ENCODE measurements around the gene ELOVL6.

DNA sequence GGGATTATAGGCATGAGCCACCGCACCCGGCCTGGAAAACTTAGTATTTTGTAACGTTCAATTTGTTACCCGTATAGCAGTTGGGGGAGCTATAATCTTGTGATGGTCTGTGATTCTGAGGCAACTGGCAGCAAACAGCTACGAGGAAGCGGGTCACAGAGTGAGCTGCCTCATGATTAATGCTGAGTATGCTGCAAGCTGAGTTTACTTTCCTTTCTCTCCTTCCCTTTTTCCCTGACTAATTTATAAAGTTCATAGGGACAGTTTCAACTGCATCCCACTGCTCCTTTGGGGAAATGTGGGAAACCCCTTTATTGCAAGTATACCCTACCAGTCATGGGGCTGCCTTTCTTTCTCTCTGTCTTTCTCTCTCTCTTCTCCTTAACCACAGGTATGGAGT lies 17.7 kb upstream of the ELOVL6 start:
- TF ChIP-seq, protein P1, sequence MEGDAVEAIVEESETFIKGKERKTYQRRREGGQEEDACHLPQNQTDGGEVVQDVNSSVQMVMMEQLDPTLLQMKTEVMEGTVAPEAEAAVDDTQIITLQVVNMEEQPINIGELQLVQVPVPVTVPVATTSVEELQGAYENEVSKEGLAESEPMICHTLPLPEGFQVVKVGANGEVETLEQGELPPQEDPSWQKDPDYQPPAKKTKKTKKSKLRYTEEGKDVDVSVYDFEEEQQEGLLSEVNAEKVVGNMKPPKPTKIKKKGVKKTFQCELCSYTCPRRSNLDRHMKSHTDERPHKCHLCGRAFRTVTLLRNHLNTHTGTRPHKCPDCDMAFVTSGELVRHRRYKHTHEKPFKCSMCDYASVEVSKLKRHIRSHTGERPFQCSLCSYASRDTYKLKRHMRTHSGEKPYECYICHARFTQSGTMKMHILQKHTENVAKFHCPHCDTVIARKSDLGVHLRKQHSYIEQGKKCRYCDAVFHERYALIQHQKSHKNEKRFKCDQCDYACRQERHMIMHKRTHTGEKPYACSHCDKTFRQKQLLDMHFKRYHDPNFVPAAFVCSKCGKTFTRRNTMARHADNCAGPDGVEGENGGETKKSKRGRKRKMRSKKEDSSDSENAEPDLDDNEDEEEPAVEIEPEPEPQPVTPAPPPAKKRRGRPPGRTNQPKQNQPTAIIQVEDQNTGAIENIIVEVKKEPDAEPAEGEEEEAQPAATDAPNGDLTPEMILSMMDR (IDR thresholded peaks at IDR 0.05): no peak
- no peak for TF ChIP-seq POLR2A (IDR thresholded peaks at IDR 0.05)

Data from testis (tissue), 2 donors.